HG02798 (cell line): Measurements from ENCODE around the gene EYS.

Source experiments
- ATAC-seq: cut with Tn5 transposase; IDR thresholded peaks from one replicate; pipeline ENCODE4 v1.9.1; 2021; ENCODE audit warnings: mild to moderate bottlenecking; ENCODE audit not compliant: unreplicated experiment, poor library complexity

The EYS gene

GRCh38 chr6:63685446-63686379, 2021.3 kb downstream of the EYS start:
- peak; percentile 82 for ATAC-seq

GRCh38 chr6:63683071-63683603, 2023.9 kb downstream of the EYS start:
- no peak for ATAC-seq

GRCh38 chr6:63677282-63677681, 2029.7 kb downstream of the EYS start:
- ATAC-seq = no peak

GRCh38 chr6:63676412-63677114, 2030.5 kb downstream of the EYS start:
- ATAC-seq = no peak

GRCh38 chr6:63675138-63675537, 2031.9 kb downstream of the EYS start:
- ATAC-seq = no peak

- no peak for ATAC-seq
These were observed 2032.4 kb downstream of the EYS start for GRCh38 chr6:63674635-63675034.

GRCh38 chr6:63673692-63674091, 2033.3 kb downstream of the EYS start:
- ATAC-seq = no peak

GRCh38 chr6:63672582-63673129, 2034.4 kb downstream of the EYS start:
- no peak for ATAC-seq

GRCh38 chr6:63671098-63671754, 2035.8 kb downstream of the EYS start:
- ATAC-seq = no peak
